Calu3 (cell line): ENCODE data around the gene ST8SIA1. TPM values are rescaled to one million over a fixed set of nuclear protein-coding genes. Genes with fewer than 3 reads are reported as not detected.
"Not testable (repeated sequence)": the region's sequence is repeated elsewhere in the genome, so short reads cannot be mapped to it uniquely, and the experiment has no call there.

ENCODE experiments used
- BruUV-seq: library from RNA; stranded (reverse); fragments of 400-500 nt; replicated peaks from 2 replicates; lab custom pipeline; 2021; lab: Mats Ljungman, UMichigan
- CTCF ChIA-PET: fragments of 300-600 bp; sonication (Branson Sonifier 250); formaldehyde crosslinking; loops from one replicate; lab custom pipeline; 2022; ENCODE audit warnings: antibody characterized with exemption; lab: Charles Lee
- DNase-seq: peaks from one replicate; pipeline ENCODE4 v3.0.0; 2022
- H3K27ac Mint-ChIP-seq: one replicate; pipeline ENCODE4 v1.8.0; 2022; ENCODE audit warnings: mixed read lengths; ENCODE audit not compliant: unreplicated experiment
- H3K27me3 Mint-ChIP-seq: one replicate; pipeline ENCODE4 v1.8.0; 2022; ENCODE audit warnings: mixed read lengths; ENCODE audit not compliant: unreplicated experiment
- H3K36me3 Mint-ChIP-seq: one replicate; pipeline ENCODE4 v1.8.0; 2022; ENCODE audit warnings: mild to moderate bottlenecking, moderate library complexity, mixed read lengths; ENCODE audit not compliant: insufficient read depth, unreplicated experiment
- H3K4me1 Mint-ChIP-seq: one replicate; pipeline ENCODE4 v1.8.0; 2022; ENCODE audit warnings: mild to moderate bottlenecking, low read depth, mixed read lengths; ENCODE audit not compliant: unreplicated experiment
- H3K4me3 Mint-ChIP-seq: one replicate; pipeline ENCODE4 v1.8.0; 2022; ENCODE audit warnings: mild to moderate bottlenecking, low read depth, moderate library complexity, mixed read lengths; ENCODE audit not compliant: unreplicated experiment
- H3K9me3 Mint-ChIP-seq: one replicate; pipeline ENCODE4 v1.8.0; 2022; ENCODE audit warnings: low read depth, mixed read lengths; ENCODE audit not compliant: unreplicated experiment
- intact Hi-C: fragments of 100-400 bp; cut with micrococcal nuclease; formaldehyde crosslinking; loops from one replicate; pipeline ENCODE4 v1.10.0; 2022; ENCODE audit not compliant: unreplicated experiment
- total RNA-seq: library from RNA; stranded (reverse); gene quantifications from 2 replicates; pipeline ENCODE4 v1.2.3, GENCODE V29; 2022
- TF ChIP-seq, protein P1 (sequence below): fragments of 200-600 bp; IDR thresholded peaks from one replicate; pipeline ENCODE4 v1.8.0; 2022; ENCODE audit warnings: antibody characterized with exemption; ENCODE audit not compliant: unreplicated experiment

Gene ST8SIA1
- total RNA-seq, 1 experiment from 2014 or later, result not detected

DNA sequence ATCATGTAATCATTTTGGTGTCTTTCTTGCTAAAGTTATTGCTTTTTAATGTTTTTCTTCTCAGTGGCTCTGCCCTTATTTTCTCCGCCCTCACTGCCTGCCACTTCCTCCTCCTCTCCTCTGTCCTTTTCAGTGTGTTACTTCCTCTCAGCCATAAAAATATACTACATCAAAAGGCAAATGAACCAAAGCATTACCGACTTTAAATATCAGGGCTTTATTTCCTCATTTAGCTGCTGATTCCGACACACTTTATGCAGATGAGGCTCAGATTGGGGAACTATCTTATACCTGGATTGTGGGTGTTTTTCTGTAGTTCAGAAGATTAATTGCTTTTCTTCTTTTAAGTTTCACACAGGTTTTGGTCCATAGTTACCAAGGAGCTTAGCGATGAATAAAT, 170.4 kb downstream of the ST8SIA1 start:
- Mint-ChIP-seq H3K4me1 (no peaks in the 10 kb centered on the region), H3K27me3 (no peaks in the 10 kb centered on the region), H3K27ac (no peak overlapping the region), H3K36me3 (no peaks in the 10 kb centered on the region), H3K4me3 (no peak overlapping the region), H3K9me3 (peaks cover 2% of the 10 kb centered on the region)
- CTCF ChIA-PET, result no interaction called here
- intact Hi-C loops, result no loop called here
- no peak for DNase-seq
- no TSS peak for BruUV-seq
- TF ChIP-seq, protein P1, sequence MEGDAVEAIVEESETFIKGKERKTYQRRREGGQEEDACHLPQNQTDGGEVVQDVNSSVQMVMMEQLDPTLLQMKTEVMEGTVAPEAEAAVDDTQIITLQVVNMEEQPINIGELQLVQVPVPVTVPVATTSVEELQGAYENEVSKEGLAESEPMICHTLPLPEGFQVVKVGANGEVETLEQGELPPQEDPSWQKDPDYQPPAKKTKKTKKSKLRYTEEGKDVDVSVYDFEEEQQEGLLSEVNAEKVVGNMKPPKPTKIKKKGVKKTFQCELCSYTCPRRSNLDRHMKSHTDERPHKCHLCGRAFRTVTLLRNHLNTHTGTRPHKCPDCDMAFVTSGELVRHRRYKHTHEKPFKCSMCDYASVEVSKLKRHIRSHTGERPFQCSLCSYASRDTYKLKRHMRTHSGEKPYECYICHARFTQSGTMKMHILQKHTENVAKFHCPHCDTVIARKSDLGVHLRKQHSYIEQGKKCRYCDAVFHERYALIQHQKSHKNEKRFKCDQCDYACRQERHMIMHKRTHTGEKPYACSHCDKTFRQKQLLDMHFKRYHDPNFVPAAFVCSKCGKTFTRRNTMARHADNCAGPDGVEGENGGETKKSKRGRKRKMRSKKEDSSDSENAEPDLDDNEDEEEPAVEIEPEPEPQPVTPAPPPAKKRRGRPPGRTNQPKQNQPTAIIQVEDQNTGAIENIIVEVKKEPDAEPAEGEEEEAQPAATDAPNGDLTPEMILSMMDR, result no peak

DNA sequence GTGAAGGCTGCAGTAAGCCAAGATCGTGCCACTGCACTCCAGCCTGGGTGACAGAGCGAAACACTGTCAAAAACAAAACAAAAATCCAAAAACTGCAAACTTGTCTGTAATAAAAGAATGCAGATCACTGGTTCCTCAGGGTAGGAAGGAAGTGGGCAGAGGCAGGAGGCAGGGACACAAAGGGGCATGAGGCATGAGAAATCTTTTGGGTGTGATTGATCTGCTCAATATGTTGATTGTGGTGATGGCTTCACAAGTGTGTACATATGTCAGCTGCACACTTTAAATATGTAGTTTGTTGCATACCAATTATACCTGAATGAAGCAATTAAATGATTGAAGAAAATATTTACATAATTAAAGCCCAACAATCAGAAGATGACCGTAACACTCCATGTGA, 170.9 kb downstream of the ST8SIA1 start:
- H3K27me3 Mint-ChIP-seq, result no peaks in the 10 kb centered on the region
- no peaks in the 10 kb centered on the region for H3K36me3 Mint-ChIP-seq
- intact Hi-C loops, result no loop called here
- no peak for DNase-seq
- H3K4me1 Mint-ChIP-seq, result no peaks in the 10 kb centered on the region
- H3K9me3 Mint-ChIP-seq, result peaks cover 2% of the 10 kb centered on the region
- TF ChIP-seq, protein P1, result no peak
- no TSS peak for BruUV-seq
- CTCF ChIA-PET, result no interaction called here
- H3K4me3 Mint-ChIP-seq, result no peak overlapping the region
- H3K27ac Mint-ChIP-seq, result no peak overlapping the region

DNA sequence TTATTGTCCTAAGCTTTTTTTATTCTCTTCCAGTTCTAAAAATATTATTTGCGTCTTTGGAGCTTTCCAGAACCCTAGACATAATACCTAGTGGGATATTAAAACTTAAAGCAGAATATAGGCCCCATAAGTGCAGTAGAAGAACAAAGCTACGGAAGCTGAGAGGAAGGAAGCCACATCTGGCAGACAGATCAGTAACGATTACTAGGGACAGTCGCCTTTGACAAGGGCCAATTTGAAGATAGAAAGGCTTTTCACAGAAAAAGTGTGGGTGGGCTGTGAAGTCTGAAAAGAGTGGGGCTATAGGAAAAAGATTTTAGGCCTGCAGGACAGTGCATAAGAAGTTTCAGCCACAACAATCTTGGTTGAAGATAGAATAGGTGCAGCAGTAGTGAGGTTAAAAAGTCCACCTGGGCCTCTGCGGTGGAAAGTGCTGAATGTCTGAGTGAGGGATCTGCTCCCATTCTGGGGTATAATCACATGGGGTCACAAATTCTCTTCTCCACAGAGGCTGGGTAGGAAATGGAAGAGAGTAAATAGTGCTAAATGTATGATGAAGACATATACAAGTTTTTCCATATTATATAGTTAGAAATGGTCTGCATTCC, 174.0 kb downstream of the ST8SIA1 start:
- Mint-ChIP-seq H3K27me3 (no peaks in the 10 kb centered on the region), H3K27ac (no peak overlapping the region), H3K4me1 (no peaks in the 10 kb centered on the region), H3K9me3 (peaks cover 2% of the 10 kb centered on the region), H3K4me3 (no peak overlapping the region), H3K36me3 (no peaks in the 10 kb centered on the region)
- BruUV-seq, result no TSS peak
- TF ChIP-seq, protein P1, result no peak
- no peak for DNase-seq
- CTCF ChIA-PET, result no interaction called here
- intact Hi-C loops, result no loop called here

DNA sequence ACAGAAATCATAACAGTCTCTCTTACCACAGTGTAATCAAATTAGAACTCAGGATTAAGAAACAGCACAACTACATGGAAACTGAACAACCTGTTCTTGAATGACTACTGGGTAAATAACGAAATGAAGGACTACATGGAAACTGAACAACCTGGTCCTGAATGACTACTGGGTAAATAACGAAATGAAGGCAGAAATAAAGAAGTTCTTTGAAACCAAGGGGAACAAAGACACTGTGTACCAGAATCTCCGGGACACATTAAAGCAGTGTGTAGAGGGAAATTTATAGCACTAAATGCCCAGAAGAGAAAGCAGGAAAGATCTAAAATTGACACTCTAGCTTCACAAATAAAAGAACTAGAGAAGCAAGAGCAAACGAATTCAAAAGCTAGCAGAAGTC, 185.2 kb downstream of the ST8SIA1 start:
- H3K27me3 Mint-ChIP-seq, result peaks cover 33% of the 10 kb centered on the region
- CTCF ChIA-PET, DNase-seq, BruUV-seq, H3K9me3 Mint-ChIP-seq, intact Hi-C loops, H3K36me3 Mint-ChIP-seq, H3K4me1 Mint-ChIP-seq, H3K4me3 Mint-ChIP-seq, H3K27ac Mint-ChIP-seq: not testable (repeated sequence)

DNA sequence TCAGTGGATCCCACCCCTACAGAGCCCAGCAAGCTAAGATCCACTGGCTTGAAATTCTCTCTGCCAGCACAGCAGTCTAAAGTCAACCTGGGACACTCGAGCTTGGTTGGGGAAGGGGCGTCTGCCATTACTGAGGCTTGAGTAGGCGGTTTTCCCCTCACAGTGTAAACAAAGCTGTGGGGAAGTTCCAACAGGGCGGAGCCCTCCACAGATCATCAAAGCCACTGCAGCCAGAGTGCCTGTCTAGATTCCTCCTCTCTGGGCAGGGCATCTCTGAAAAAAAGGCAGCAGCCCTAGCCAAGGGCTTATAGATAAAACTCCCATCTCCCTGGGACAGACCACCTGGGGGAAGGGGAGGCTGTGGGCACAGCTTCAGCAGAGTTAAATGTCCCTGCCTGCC, 187.8 kb downstream of the ST8SIA1 start:
- intact Hi-C loops, H3K36me3 Mint-ChIP-seq, BruUV-seq, CTCF ChIA-PET, H3K9me3 Mint-ChIP-seq, H3K27ac Mint-ChIP-seq, H3K4me3 Mint-ChIP-seq, DNase-seq, H3K4me1 Mint-ChIP-seq: not testable (repeated sequence)
- H3K27me3 Mint-ChIP-seq, result peaks cover 33% of the 10 kb centered on the region

Other genes starting within 250 kb of the ST8SIA1 start
- 28.8 and 29.5 TPM in 2 replicates for gene C2CD5, start 209.8 kb upstream of the ST8SIA1 start, total RNA-seq